GM12878 (cell line): ENCODE measurements around the gene MEIS2.

Source experiments
- ATF7 ChIP-seq: fragments of 450-650 bp; IDR thresholded peaks from 2 replicates; pipeline ENCODE4 v1.6.1; 2016; ENCODE audit warnings: low read depth, mild to moderate bottlenecking
- BHLHE40 ChIP-seq, 2 experiments: fragments of 450-650 bp in 1 of 2; IDR thresholded peaks; 2 replicates each; pipeline ENCODE4 v1.6.1; 2011 to 2017; ENCODE audit warnings: low read depth in 2 of 2, borderline replicate concordance in 1 of 2, improper control_type of control experiment in 1 of 2, low read length in 1 of 2, mild to moderate bottlenecking in 1 of 2
- ELK1 ChIP-seq: IDR thresholded peaks from 2 replicates; pipeline ENCODE4 v1.6.1; 2012; ENCODE audit warnings: low read depth, low read length, improper control_type of control experiment
- EZH2 ChIP-seq: IDR thresholded peaks from 2 replicates; pipeline ENCODE4 v1.6.1; 2012; ENCODE audit warnings: low read depth, mild to moderate bottlenecking, control low read depth, inconsistent platforms, low read length, borderline replicate concordance; ENCODE audit not compliant: control insufficient read depth
- POLR2A ChIP-seq: IDR thresholded peaks from 2 replicates; pipeline ENCODE4 v1.6.1; 2011; ENCODE audit warnings: low read depth, mild to moderate bottlenecking, low read length
- SMC3 ChIP-seq: IDR thresholded peaks from 2 replicates; pipeline ENCODE4 v1.6.1; 2011; ENCODE audit warnings: low read length, improper control_type of control experiment, borderline replicate concordance
- ZNF24 ChIP-seq: fragments of 450-650 bp; IDR thresholded peaks from 2 replicates; pipeline ENCODE4 v1.6.1; 2017; ENCODE audit warnings: antibody characterized with exemption, mild to moderate bottlenecking
- TF ChIP-seq, protein P1 (sequence below), 3 experiments: IDR thresholded peaks in 2 of 3; conservative IDR thresholded peaks in 1 of 3; 2 replicates each; pipeline ENCODE4 v1.5.1; 2011; ENCODE audit warnings: low read depth in 3 of 3, low read length in 3 of 3, mild to moderate bottlenecking in 3 of 3, control low read depth in 2 of 3, moderate library complexity in 2 of 3, inconsistent platforms in 1 of 3, mixed read lengths in 1 of 3; ENCODE audit not compliant: control insufficient read depth in 2 of 3, insufficient read depth in 1 of 3; ENCODE audit errors: extremely low read depth in 1 of 3

GRCh38 chr15:36899696-36900095 is 200.7 kb downstream of the MEIS2 start:
- TF ChIP-seq, protein P1, sequence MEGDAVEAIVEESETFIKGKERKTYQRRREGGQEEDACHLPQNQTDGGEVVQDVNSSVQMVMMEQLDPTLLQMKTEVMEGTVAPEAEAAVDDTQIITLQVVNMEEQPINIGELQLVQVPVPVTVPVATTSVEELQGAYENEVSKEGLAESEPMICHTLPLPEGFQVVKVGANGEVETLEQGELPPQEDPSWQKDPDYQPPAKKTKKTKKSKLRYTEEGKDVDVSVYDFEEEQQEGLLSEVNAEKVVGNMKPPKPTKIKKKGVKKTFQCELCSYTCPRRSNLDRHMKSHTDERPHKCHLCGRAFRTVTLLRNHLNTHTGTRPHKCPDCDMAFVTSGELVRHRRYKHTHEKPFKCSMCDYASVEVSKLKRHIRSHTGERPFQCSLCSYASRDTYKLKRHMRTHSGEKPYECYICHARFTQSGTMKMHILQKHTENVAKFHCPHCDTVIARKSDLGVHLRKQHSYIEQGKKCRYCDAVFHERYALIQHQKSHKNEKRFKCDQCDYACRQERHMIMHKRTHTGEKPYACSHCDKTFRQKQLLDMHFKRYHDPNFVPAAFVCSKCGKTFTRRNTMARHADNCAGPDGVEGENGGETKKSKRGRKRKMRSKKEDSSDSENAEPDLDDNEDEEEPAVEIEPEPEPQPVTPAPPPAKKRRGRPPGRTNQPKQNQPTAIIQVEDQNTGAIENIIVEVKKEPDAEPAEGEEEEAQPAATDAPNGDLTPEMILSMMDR (IDR thresholded peaks at IDR 0.05 in 2 of 3, conservative IDR thresholded peaks at IDR 0.05 in 1 of 3; ENCODE audit: control insufficient read depth in 2 of 3, extremely low read depth in 1 of 3, insufficient read depth in 1 of 3, low read depth in 3 of 3, low read length in 3 of 3), result no peak
- TF ChIP-seq SMC3 (no peak), EZH2 (no peak), ELK1 (no peak), POLR2A (no peak), BHLHE40 (IDR thresholded peaks at IDR 0.05; ENCODE audit: borderline replicate concordance in 1 of 2, low read depth in 2 of 2, low read length in 1 of 2) (no peak), ATF7 (no peak), ZNF24 (no peak)
